ENCODE measurements around the gene ITGB6. TPM values are rescaled to one million over a fixed set of nuclear protein-coding genes. Genes with fewer than 3 reads are reported as not detected.

The ITGB6 gene
- total and polyA plus RNA-seq, 2 experiments from 2014 or later = 20.3 to 41.1 TPM

GRCh38 chr2:160055726-160056108, 144.4 kb downstream of the ITGB6 start:
- H4K20me1 ChIP-seq (ENCODE audit: insufficient read depth, poor library complexity, severe bottlenecking) = no peaks in the 10 kb centered on the region

GRCh38 chr2:160054984-160055725, 144.9 kb downstream of the ITGB6 start:
- no peaks in the 10 kb centered on the region for H3K79me2 ChIP-seq
- no peaks in the 10 kb centered on the region for H3K9me2 ChIP-seq (replicated peaks; ENCODE audit: insufficient read depth)
- H3K4me1 ChIP-seq (ENCODE audit: insufficient read depth) = peaks cover 3% of the 10 kb centered on the region
- TF ChIP-seq EZH2 (IDR thresholded peaks at IDR 0.05; ENCODE audit: borderline replicate concordance) = no peak
- no peak for TF ChIP-seq EZH2phosphoT487 (IDR thresholded peaks at IDR 0.05; ENCODE audit: low read depth, severe bottlenecking, unreplicated experiment)
- no peak for TF ChIP-seq CTCF (IDR thresholded peaks at IDR 0.05; ENCODE audit: poor library complexity)
- no peaks in the 10 kb centered on the region for H3K27me3 ChIP-seq
- DNase-seq (ENCODE audit: low spot score) = no peak
- no peak overlapping the region for H3K4me2 ChIP-seq
- no peaks in the 10 kb centered on the region for H3K36me3 ChIP-seq (replicated peaks; ENCODE audit: insufficient read depth, low read depth)
- no peaks in the 10 kb centered on the region for H3K9me3 ChIP-seq (ENCODE audit: low read depth)
- no peak overlapping the region for H2AFZ ChIP-seq
- H4K20me1 ChIP-seq (ENCODE audit: insufficient read depth, poor library complexity, severe bottlenecking) = no peaks in the 10 kb centered on the region
- no peak overlapping the region for H3K27ac ChIP-seq
- H3K4me3 ChIP-seq = no peak overlapping the region
- 71% methylated on average over 7 of the region's 7 CpGs for WGBS (ENCODE audit: low lambda C conversion rate, missing lambda C conversion rate)

More at GRCh38 chr2:160055726-160056108, 144.4 kb downstream of the ITGB6 start:
- no peak for DNase-seq (ENCODE audit: low spot score)
- no peaks in the 10 kb centered on the region for H3K9me2 ChIP-seq (replicated peaks; ENCODE audit: insufficient read depth)
- no peaks in the 10 kb centered on the region for H3K79me2 ChIP-seq
- H3K4me2 ChIP-seq = no peak overlapping the region
- H3K9me3 ChIP-seq (ENCODE audit: low read depth) = no peaks in the 10 kb centered on the region
- H3K36me3 ChIP-seq (replicated peaks; ENCODE audit: insufficient read depth, low read depth) = no peaks in the 10 kb centered on the region
- TF ChIP-seq EZH2 (IDR thresholded peaks at IDR 0.05; ENCODE audit: borderline replicate concordance) (no peak), CTCF (IDR thresholded peaks at IDR 0.05; ENCODE audit: poor library complexity) (no peak)
- H3K4me3 ChIP-seq = no peak overlapping the region
- H2AFZ ChIP-seq = no peak overlapping the region
- H3K27ac ChIP-seq = no peak overlapping the region
- WGBS (ENCODE audit: low lambda C conversion rate, missing lambda C conversion rate) = 86% methylated on average over 7 of the region's 7 CpGs
- H3K4me1 ChIP-seq (ENCODE audit: insufficient read depth) = peaks cover 3% of the 10 kb centered on the region
- H3K27me3 ChIP-seq = no peaks in the 10 kb centered on the region

- TF ChIP-seq EZH2 (IDR thresholded peaks at IDR 0.05; ENCODE audit: borderline replicate concordance) = no peak
- no peak for TF ChIP-seq CTCF (IDR thresholded peaks at IDR 0.05; ENCODE audit: poor library complexity)
- no peak for TF ChIP-seq EZH2phosphoT487 (IDR thresholded peaks at IDR 0.05; ENCODE audit: low read depth, severe bottlenecking, unreplicated experiment)
- H3K9me3 ChIP-seq (ENCODE audit: low read depth) = no peaks in the 10 kb centered on the region
- H3K4me3 ChIP-seq = no peak overlapping the region
- H2AFZ ChIP-seq = no peak overlapping the region
- H3K79me2 ChIP-seq = no peaks in the 10 kb centered on the region
- H3K9me2 ChIP-seq (replicated peaks; ENCODE audit: insufficient read depth) = no peaks in the 10 kb centered on the region
- DNase-seq (ENCODE audit: low spot score) = no peak
- WGBS (ENCODE audit: low lambda C conversion rate, missing lambda C conversion rate) = 92% methylated on average over 2 of the region's 2 CpGs
- peaks cover 3% of the 10 kb centered on the region for H3K4me1 ChIP-seq (ENCODE audit: insufficient read depth)
- H3K4me2 ChIP-seq = no peak overlapping the region
- H3K36me3 ChIP-seq (replicated peaks; ENCODE audit: insufficient read depth, low read depth) = no peaks in the 10 kb centered on the region
- H4K20me1 ChIP-seq (ENCODE audit: insufficient read depth, poor library complexity, severe bottlenecking) = no peaks in the 10 kb centered on the region
- H3K27me3 ChIP-seq = no peaks in the 10 kb centered on the region
- H3K27ac ChIP-seq = no peak overlapping the region
Observed at GRCh38 chr2:160053946-160054345, 146.1 kb downstream of the ITGB6 start.
